ENCODE results near the gene PACSIN1.

DNA sequence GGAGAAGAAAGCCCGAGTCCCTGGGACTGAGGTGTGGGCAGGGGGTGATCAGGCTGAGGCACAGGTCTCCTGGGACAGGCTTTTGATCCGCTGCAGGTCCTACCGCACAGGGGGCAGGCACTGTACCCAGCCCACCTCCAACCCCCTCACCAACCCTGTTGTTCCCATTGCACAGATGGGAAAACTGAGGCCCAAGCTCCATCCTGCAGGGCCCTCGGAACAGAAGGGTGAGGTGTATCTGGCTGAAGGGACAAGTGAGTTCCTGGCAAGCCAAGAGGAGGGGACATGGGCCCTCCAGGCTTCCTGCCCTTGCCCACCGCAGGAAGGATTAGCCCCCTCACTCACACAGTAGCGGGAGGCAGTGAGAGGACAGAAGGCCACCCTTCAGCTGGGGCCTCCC is 106.7 kb downstream of the PACSIN1 start:
- TF ChIP-seq EZH2 (IDR thresholded peaks at IDR 0.05; ENCODE audit: borderline replicate concordance) (no peak), CTCF (IDR thresholded peaks at IDR 0.05; ENCODE audit: poor library complexity) (no peak)

Data from hepatocyte (in vitro differentiated cells).